Nephron (organoid): ENCODE measurements around the gene IL1RAPL1.
A peak's percentile ranks its signal among the peaks of the same experiment; 100 is the strongest.

Experiments used
- H3K27ac Mint-ChIP-seq, 3 experiments: 2 replicates each; pipeline ENCODE4 v1.8.0; 2020; ENCODE audit warnings: mixed read lengths in 3 of 3, mild to moderate bottlenecking in 2 of 3, moderate library complexity in 1 of 3
- H3K27me3 Mint-ChIP-seq: 2 replicates; pipeline ENCODE4 v1.8.0; 2021; ENCODE audit warnings: low read depth, mild to moderate bottlenecking, moderate library complexity, mixed read lengths
- H3K36me3 Mint-ChIP-seq: 2 replicates; pipeline ENCODE4 v1.8.0; 2020; ENCODE audit warnings: low read depth, mixed read lengths
- H3K4me1 Mint-ChIP-seq: 2 replicates; pipeline ENCODE4 v1.8.0; 2020; ENCODE audit warnings: mixed read lengths
- H3K4me3 Mint-ChIP-seq, 3 experiments: 2 replicates each; pipeline ENCODE4 v1.8.0; 2020; ENCODE audit warnings: mild to moderate bottlenecking in 3 of 3, mixed read lengths in 3 of 3, moderate library complexity in 2 of 3
- H3K9me3 Mint-ChIP-seq: 2 replicates; pipeline ENCODE4 v1.8.0; 2020; ENCODE audit warnings: mixed read lengths
- CTCF ChIP-seq, 3 experiments: fragments of 200-600 bp; sonication (generic); IDR thresholded peaks; one replicate each; pipeline ENCODE4 v1.5.0; 2021; ENCODE audit warnings: antibody characterized with exemption in 3 of 3; ENCODE audit not compliant: unreplicated experiment in 3 of 3

IL1RAPL1 gene

GRCh38 chrX:29834311-29834710, 1247.1 kb downstream of the IL1RAPL1 start:
- Mint-ChIP-seq H3K27me3 (no peaks in the 10 kb centered on the region), H3K4me1 (peaks cover 6% of the 10 kb centered on the region), H3K27ac (no peak overlapping the region), H3K36me3 (peaks cover 4% of the 10 kb centered on the region), H3K9me3 (peaks cover 10% of the 10 kb centered on the region), H3K4me3 (no peak overlapping the region)
- no peak for TF ChIP-seq CTCF (IDR thresholded peaks at IDR 0.05; ENCODE audit: unreplicated experiment in 3 of 3)

- TF ChIP-seq CTCF (IDR thresholded peaks at IDR 0.05; ENCODE audit: unreplicated experiment in 3 of 3) = no peak
- Mint-ChIP-seq H3K4me1 (peaks cover 6% of the 10 kb centered on the region), H3K36me3 (peaks cover 4% of the 10 kb centered on the region), H3K27ac (peak overlapping the region in 2 of 3 experiments; percentile 9 to 72), H3K27me3 (no peaks in the 10 kb centered on the region), H3K9me3 (peaks cover 10% of the 10 kb centered on the region), H3K4me3 (no peak overlapping the region)
These were observed 1247.5 kb downstream of the IL1RAPL1 start for GRCh38 chrX:29834764-29835163.

- no peak for TF ChIP-seq CTCF (IDR thresholded peaks at IDR 0.05; ENCODE audit: unreplicated experiment in 3 of 3)
- peaks cover 4% of the 10 kb centered on the region for H3K9me3 Mint-ChIP-seq
- H3K27me3 Mint-ChIP-seq = no peaks in the 10 kb centered on the region
- H3K4me1 Mint-ChIP-seq = peaks cover 3% of the 10 kb centered on the region
- H3K27ac Mint-ChIP-seq = peak overlapping the region; percentile 2 to 66 (median 26)
- no peaks in the 10 kb centered on the region for H3K36me3 Mint-ChIP-seq
- H3K4me3 Mint-ChIP-seq = no peak overlapping the region
These were observed 1254.5 kb downstream of the IL1RAPL1 start for GRCh38 chrX:29841750-29842149.

- peaks cover 3% of the 10 kb centered on the region for H3K4me1 Mint-ChIP-seq
- no peaks in the 10 kb centered on the region for H3K27me3 Mint-ChIP-seq
- H3K36me3 Mint-ChIP-seq = no peaks in the 10 kb centered on the region
- peaks cover 4% of the 10 kb centered on the region for H3K9me3 Mint-ChIP-seq
- no peak overlapping the region for H3K4me3 Mint-ChIP-seq
- TF ChIP-seq CTCF (IDR thresholded peaks at IDR 0.05; ENCODE audit: unreplicated experiment in 3 of 3) = no peak
- H3K27ac Mint-ChIP-seq = peak overlapping the region in 2 of 3 experiments; percentile 66 to 74
These were observed 1255.3 kb downstream of the IL1RAPL1 start for GRCh38 chrX:29842552-29842951.

- Mint-ChIP-seq H3K9me3 (no peaks in the 10 kb centered on the region), H3K36me3 (no peaks in the 10 kb centered on the region), H3K4me1 (peaks cover 18% of the 10 kb centered on the region), H3K4me3 (no peak overlapping the region), H3K27ac (peak overlapping the region; percentile 14 to 56 (median 52)), H3K27me3 (no peaks in the 10 kb centered on the region)
- no peak for TF ChIP-seq CTCF (IDR thresholded peaks at IDR 0.05; ENCODE audit: unreplicated experiment in 3 of 3)
These were observed 1264.8 kb downstream of the IL1RAPL1 start for GRCh38 chrX:29851857-29852605.

- TF ChIP-seq CTCF (IDR thresholded peaks at IDR 0.05; ENCODE audit: unreplicated experiment in 3 of 3) = no peak
- no peaks in the 10 kb centered on the region for H3K36me3 Mint-ChIP-seq
- peaks cover 18% of the 10 kb centered on the region for H3K4me1 Mint-ChIP-seq
- H3K9me3 Mint-ChIP-seq = no peaks in the 10 kb centered on the region
- no peaks in the 10 kb centered on the region for H3K27me3 Mint-ChIP-seq
- no peak overlapping the region for H3K4me3 Mint-ChIP-seq
- peak overlapping the region in 2 of 3 experiments; percentile 8 to 14 for H3K27ac Mint-ChIP-seq
These were observed 1265.5 kb downstream of the IL1RAPL1 start for GRCh38 chrX:29852767-29853166.
